WTC11 (cell line): Measurements from ENCODE around the gene MT1G. TPM values are rescaled to one million over a fixed set of nuclear protein-coding genes. Genes with fewer than 3 reads are reported as not detected.
A peak's percentile ranks its signal among the peaks of the same experiment; 100 is the strongest.

Source experiments
- ATAC-seq: fragments of 200-7000 bp; cut with Tn5 transposase; 2 replicates; pipeline ENCODE4 v1.10.0; 2021; ENCODE audit warnings: mild to moderate bottlenecking, moderate library complexity
- CTCF ChIA-PET: fragments of 300-600 bp; sonication (Branson Sonifier 250); formaldehyde crosslinking; loops from one replicate; lab custom pipeline; 2021; ENCODE audit warnings: antibody characterized with exemption; lab: Charles Lee
- POLR2A ChIA-PET: fragments of 350-600 bp; sonication (Branson Sonifier 250); formaldehyde crosslinking; loops from one replicate; lab custom pipeline; 2021; ENCODE audit warnings: antibody characterized with exemption; lab: Charles Lee
- DNase-seq: peaks from one replicate; pipeline ENCODE4 v3.0.0; 2021; ENCODE audit warnings: low spot score
- H3K27ac Mint-ChIP-seq: 2 replicates; pipeline ENCODE4 v1.8.0; 2021; ENCODE audit warnings: mixed read lengths
- H3K27me3 Mint-ChIP-seq: 2 replicates; pipeline ENCODE4 v1.8.0; 2021; ENCODE audit warnings: low read depth, mild to moderate bottlenecking, moderate library complexity, mixed read lengths
- H3K36me3 Mint-ChIP-seq: 2 replicates; pipeline ENCODE4 v1.8.0; 2021; ENCODE audit warnings: mixed read lengths
- H3K4me1 Mint-ChIP-seq: 2 replicates; pipeline ENCODE4 v1.8.0; 2022; ENCODE audit warnings: mixed read lengths
- H3K4me3 Mint-ChIP-seq: 2 replicates; pipeline ENCODE4 v1.8.0; 2021; ENCODE audit warnings: mild to moderate bottlenecking, moderate library complexity, mixed read lengths
- H3K9me3 Mint-ChIP-seq: 2 replicates; pipeline ENCODE4 v1.8.0; 2021; ENCODE audit warnings: mixed read lengths
- ARID4B ChIP-seq: sonication (generic); formaldehyde crosslinking; IDR thresholded peaks from 2 replicates; pipeline ENCODE4 v1.8.0; 2023; ENCODE audit warnings: missing genetic modification reagents, mild to moderate bottlenecking, borderline replicate concordance
- ATF1 ChIP-seq: sonication (generic); formaldehyde crosslinking; IDR thresholded peaks from 2 replicates; pipeline ENCODE4 v1.8.1; 2023; ENCODE audit warnings: mild to moderate bottlenecking, moderate library complexity, missing genetic modification reagents
- CREB1 ChIP-seq: sonication (generic); formaldehyde crosslinking; IDR thresholded peaks from 2 replicates; pipeline ENCODE4 v1.8.0; 2023; ENCODE audit warnings: mild to moderate bottlenecking, missing genetic modification reagents
- CREM ChIP-seq: sonication (generic); formaldehyde crosslinking; IDR thresholded peaks from 2 replicates; pipeline ENCODE4 v1.8.1; 2022; ENCODE audit warnings: mild to moderate bottlenecking, missing genetic modification reagents, moderate library complexity
- ESRRA ChIP-seq: sonication (generic); formaldehyde crosslinking; IDR thresholded peaks from 2 replicates; pipeline ENCODE4 v1.8.1; 2022; ENCODE audit warnings: mild to moderate bottlenecking, missing genetic modification reagents, borderline replicate concordance
- ETV6 ChIP-seq: sonication (generic); formaldehyde crosslinking; IDR thresholded peaks from 2 replicates; pipeline ENCODE4 v1.8.1; 2022; ENCODE audit warnings: mild to moderate bottlenecking, missing genetic modification reagents
- MXD4 ChIP-seq: fragments of 250-450 bp; sonication (Bioruptor Pico); IDR thresholded peaks from 2 replicates; pipeline ENCODE4 v1.8.0; 2021; ENCODE audit warnings: mild to moderate bottlenecking, moderate library complexity, borderline replicate concordance
- NFATC4 ChIP-seq: fragments of 250-450 bp; sonication (Bioruptor Pico); IDR thresholded peaks from 2 replicates; pipeline ENCODE4 v1.9.0; 2021; ENCODE audit warnings: mild to moderate bottlenecking
- NFYB ChIP-seq: sonication (generic); formaldehyde crosslinking; conservative IDR thresholded peaks from 2 replicates; pipeline ENCODE4 v1.8.0; 2022; ENCODE audit warnings: low read depth, missing genetic modification reagents
- NR3C1 ChIP-seq: sonication (generic); formaldehyde crosslinking; conservative IDR thresholded peaks from 2 replicates; pipeline ENCODE4 v1.8.1; 2023; ENCODE audit warnings: low read depth, mild to moderate bottlenecking, missing genetic modification reagents
- OVOL2 ChIP-seq: fragments of 250-450 bp; sonication (Bioruptor Pico); IDR thresholded peaks from 2 replicates; pipeline ENCODE4 v1.9.0; 2021; ENCODE audit warnings: mild to moderate bottlenecking, borderline replicate concordance
- SOX15 ChIP-seq: fragments of 250-450 bp; sonication (Bioruptor Pico); IDR thresholded peaks from 2 replicates; pipeline ENCODE4 v1.9.0; 2021; ENCODE audit warnings: mild to moderate bottlenecking
- TP53 ChIP-seq: sonication (generic); formaldehyde crosslinking; IDR thresholded peaks from 2 replicates; pipeline ENCODE4 v1.8.1; 2023; ENCODE audit warnings: mild to moderate bottlenecking, missing genetic modification reagents
- ZNF138 ChIP-seq: sonication (generic); formaldehyde crosslinking; conservative IDR thresholded peaks from 2 replicates; pipeline ENCODE4 v1.8.1; 2022; ENCODE audit warnings: mild to moderate bottlenecking, moderate library complexity, missing genetic modification reagents
- ZNF263 ChIP-seq: sonication (generic); formaldehyde crosslinking; IDR thresholded peaks from 2 replicates; pipeline ENCODE4 v1.8.1; 2022; ENCODE audit warnings: low read depth, mild to moderate bottlenecking, moderate library complexity, missing genetic modification reagents
- ZNF317 ChIP-seq: sonication (generic); formaldehyde crosslinking; IDR thresholded peaks from 2 replicates; pipeline ENCODE4 v1.8.1; 2023; ENCODE audit warnings: low read depth, mild to moderate bottlenecking, moderate library complexity, missing genetic modification reagents, borderline replicate concordance
- ZNF416 ChIP-seq: fragments of 250-450 bp; sonication (Bioruptor Pico); IDR thresholded peaks from 2 replicates; pipeline ENCODE4 v1.9.0; 2021; ENCODE audit warnings: mild to moderate bottlenecking, inconsistent platforms
- ZNF671 ChIP-seq: fragments of 250-450 bp; sonication (Bioruptor Pico); IDR thresholded peaks from 2 replicates; pipeline ENCODE4 v1.8.0; 2021; ENCODE audit warnings: mild to moderate bottlenecking
- total RNA-seq: library from RNA; stranded (reverse); gene quantifications from 3 replicates; pipeline ENCODE4 v1.2.3, GENCODE V29; 2021
- TF ChIP-seq, protein P1 (sequence below): sonication (generic); formaldehyde crosslinking; IDR thresholded peaks from 2 replicates; pipeline ENCODE4 v1.8.0; 2022; ENCODE audit warnings: mild to moderate bottlenecking, missing genetic modification reagents
- TF ChIP-seq, protein P2 (sequence below): sonication (generic); formaldehyde crosslinking; IDR thresholded peaks from 2 replicates; pipeline ENCODE4 v1.8.1; 2023; ENCODE audit warnings: mild to moderate bottlenecking, moderate library complexity, missing genetic modification reagents
- TF ChIP-seq, protein P3 (sequence below): fragments of 250-450 bp; sonication (Bioruptor Pico); IDR thresholded peaks from 2 replicates; pipeline ENCODE4 v1.9.0; 2021; ENCODE audit warnings: mild to moderate bottlenecking, borderline replicate concordance

The MT1G gene
- total RNA-seq, 1 experiment from 2014 or later, result 333 TPM

DNA sequence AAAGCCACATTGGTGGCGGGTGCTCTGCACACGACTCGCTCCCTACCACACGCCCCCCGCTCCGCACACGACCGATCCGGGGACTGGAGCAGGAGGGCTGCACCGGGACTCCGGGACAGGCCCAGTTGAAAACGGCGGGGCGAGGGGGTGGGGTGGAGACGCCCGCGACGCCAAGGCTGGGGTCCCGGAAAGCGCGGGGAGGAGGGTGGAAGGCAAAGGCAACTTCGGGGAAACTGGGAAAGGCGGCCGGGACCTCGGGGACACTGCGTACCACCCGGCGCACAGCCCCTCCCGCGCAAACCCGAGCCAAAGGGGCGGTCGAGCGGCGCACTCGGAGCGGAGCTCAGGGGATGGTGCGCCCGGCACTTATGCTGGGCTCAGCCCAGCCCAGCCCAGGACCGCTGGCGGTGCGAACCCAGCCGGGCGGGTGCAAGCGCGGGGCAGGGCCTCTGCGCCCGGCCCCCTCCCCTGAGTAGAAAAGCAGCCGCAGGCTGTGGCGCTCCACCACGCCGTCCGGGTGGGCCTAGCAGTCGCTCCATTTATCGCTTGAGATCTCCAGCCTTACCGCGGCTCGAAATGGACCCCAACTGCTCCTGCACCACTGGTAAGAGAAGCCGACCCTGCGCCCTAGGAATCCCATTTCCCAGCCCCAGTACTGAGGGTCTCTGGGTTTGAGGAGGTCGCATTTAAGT, 35.6 kb downstream of the MT1G start, which contains the start of gene MT1M:
Gene MT1M, plus strand, starts transcription at position 504 of the 692 bp plus-strand sequence. Its CDS starts 73 bp downstream, at position 577.
- CTCF ChIA-PET, result interaction anchor here (1.0 kb wide), 1 partner anchor 15 kb away, joined by 3 read pairs; no protein-coding TSS in a partner anchor
- Mint-ChIP-seq H3K27me3 (peaks cover 100% of the 10 kb centered on the region), H3K9me3 (no peaks in the 10 kb centered on the region), H3K4me3 (peak within 1 kb of the TSS; percentile 72), H3K27ac (no peak within 1 kb of the TSS), H3K4me1 (peaks cover 26% of the 10 kb centered on the region), H3K36me3 (peaks cover 6% of the 10 kb centered on the region; the same call in 1 of the 2 replicates)
- POLR2A ChIA-PET, result interaction anchor here (0.5 to 0.6 kb wide), 2 partner anchors 16 to 24 kb away, joined by 3 to 4 read pairs; partner anchors contain the start of gene MT2A
- peak; percentile 63 for DNase-seq
- ATAC-seq, result peak; percentile 61
- no peak for TF ChIP-seq ETV6 (CRISPR knock-in tag)
- TF ChIP-seq CREB1 (CRISPR knock-in tag), result no peak
- TF ChIP-seq, protein P1, sequence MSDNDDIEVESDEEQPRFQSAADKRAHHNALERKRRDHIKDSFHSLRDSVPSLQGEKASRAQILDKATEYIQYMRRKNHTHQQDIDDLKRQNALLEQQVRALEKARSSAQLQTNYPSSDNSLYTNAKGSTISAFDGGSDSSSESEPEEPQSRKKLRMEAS, result 0 out of 2 replicates have a peak, but pooled peaks have one; percentile 23
- TF ChIP-seq ZNF416 (CRISPR knock-in tag), result peak; percentile 86; the same call in 1 of the 2 replicates
- no peak for TF ChIP-seq OVOL2

DNA sequence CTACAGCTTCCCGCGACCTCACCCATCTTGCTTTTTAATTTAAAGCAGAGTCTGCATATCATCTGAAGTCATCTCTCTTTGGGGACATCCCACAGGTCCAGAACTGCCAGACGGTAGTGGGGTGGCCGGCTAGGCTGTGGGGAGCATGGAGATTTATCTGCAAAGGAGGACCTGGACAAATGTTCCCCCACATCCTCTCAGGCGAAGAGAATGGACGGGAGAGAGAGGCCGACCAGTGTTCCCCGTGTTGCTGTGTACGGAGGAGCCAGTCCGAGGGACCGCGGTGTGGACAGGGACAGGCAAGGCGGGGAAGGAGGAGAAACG, 36.1 kb downstream of the MT1G start:
- peak overlapping the region; percentile 72 for H3K4me3 Mint-ChIP-seq
- ATAC-seq, result no peak
- H3K4me1 Mint-ChIP-seq, result peaks cover 31% of the 10 kb centered on the region
- ChIA-PET CTCF (interaction anchor here (1.0 kb wide), 2 partner anchors 14 to 31 kb away, joined by 3 read pairs; no protein-coding TSS in a partner anchor), POLR2A (interaction anchor here (0.5 kb wide), 1 partner anchor 16 kb away, joined by 3 read pairs; no protein-coding TSS in a partner anchor)
- peaks cover 6% of the 10 kb centered on the region; the same call in 1 of the 2 replicates for H3K36me3 Mint-ChIP-seq
- no peak overlapping the region for H3K27ac Mint-ChIP-seq
- no peaks in the 10 kb centered on the region for H3K9me3 Mint-ChIP-seq
- no peak for DNase-seq
- peaks cover 100% of the 10 kb centered on the region for H3K27me3 Mint-ChIP-seq
- TF ChIP-seq NR3C1 (CRISPR knock-in tag) (no peak), ARID4B (CRISPR knock-in tag) (no peak), TP53 (CRISPR knock-in tag) (no peak), ZNF671 (CRISPR knock-in tag) (no peak), ESRRA (no peak), ZNF263 (CRISPR knock-in tag) (no peak), SOX15 (CRISPR knock-in tag) (no peak), ZNF317 (no peak), CREM (no peak), MXD4 (CRISPR knock-in tag) (no peak), NFATC4 (CRISPR knock-in tag) (no peak), ATF1 (CRISPR knock-in tag) (no peak), NFYB (CRISPR knock-in tag) (no peak), ZNF138 (CRISPR knock-in tag) (no peak)
- TF ChIP-seq, protein P2, sequence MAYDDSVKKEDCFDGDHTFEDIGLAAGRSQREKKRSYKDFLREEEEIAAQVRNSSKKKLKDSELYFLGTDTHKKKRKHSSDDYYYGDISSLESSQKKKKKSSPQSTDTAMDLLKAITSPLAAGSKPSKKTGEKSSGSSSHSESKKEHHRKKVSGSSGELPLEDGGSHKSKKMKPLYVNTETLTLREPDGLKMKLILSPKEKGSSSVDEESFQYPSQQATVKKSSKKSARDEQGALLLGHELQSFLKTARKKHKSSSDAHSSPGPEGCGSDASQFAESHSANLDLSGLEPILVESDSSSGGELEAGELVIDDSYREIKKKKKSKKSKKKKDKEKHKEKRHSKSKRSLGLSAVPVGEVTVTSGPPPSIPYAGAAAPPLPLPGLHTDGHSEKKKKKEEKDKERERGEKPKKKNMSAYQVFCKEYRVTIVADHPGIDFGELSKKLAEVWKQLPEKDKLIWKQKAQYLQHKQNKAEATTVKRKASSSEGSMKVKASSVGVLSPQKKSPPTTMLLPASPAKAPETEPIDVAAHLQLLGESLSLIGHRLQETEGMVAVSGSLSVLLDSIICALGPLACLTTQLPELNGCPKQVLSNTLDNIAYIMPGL, result no peak
- TF ChIP-seq, protein P3, sequence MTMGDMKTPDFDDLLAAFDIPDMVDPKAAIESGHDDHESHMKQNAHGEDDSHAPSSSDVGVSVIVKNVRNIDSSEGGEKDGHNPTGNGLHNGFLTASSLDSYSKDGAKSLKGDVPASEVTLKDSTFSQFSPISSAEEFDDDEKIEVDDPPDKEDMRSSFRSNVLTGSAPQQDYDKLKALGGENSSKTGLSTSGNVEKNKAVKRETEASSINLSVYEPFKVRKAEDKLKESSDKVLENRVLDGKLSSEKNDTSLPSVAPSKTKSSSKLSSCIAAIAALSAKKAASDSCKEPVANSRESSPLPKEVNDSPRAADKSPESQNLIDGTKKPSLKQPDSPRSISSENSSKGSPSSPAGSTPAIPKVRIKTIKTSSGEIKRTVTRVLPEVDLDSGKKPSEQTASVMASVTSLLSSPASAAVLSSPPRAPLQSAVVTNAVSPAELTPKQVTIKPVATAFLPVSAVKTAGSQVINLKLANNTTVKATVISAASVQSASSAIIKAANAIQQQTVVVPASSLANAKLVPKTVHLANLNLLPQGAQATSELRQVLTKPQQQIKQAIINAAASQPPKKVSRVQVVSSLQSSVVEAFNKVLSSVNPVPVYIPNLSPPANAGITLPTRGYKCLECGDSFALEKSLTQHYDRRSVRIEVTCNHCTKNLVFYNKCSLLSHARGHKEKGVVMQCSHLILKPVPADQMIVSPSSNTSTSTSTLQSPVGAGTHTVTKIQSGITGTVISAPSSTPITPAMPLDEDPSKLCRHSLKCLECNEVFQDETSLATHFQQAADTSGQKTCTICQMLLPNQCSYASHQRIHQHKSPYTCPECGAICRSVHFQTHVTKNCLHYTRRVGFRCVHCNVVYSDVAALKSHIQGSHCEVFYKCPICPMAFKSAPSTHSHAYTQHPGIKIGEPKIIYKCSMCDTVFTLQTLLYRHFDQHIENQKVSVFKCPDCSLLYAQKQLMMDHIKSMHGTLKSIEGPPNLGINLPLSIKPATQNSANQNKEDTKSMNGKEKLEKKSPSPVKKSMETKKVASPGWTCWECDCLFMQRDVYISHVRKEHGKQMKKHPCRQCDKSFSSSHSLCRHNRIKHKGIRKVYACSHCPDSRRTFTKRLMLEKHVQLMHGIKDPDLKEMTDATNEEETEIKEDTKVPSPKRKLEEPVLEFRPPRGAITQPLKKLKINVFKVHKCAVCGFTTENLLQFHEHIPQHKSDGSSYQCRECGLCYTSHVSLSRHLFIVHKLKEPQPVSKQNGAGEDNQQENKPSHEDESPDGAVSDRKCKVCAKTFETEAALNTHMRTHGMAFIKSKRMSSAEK, result no peak
